SKM-1 (cell line): Measurements from ENCODE around the gene PRKCQ.
"Not testable (repeated sequence)": the region's sequence is repeated elsewhere in the genome, so short reads cannot be mapped to it uniquely, and the experiment has no call there.

Source experiments
- DNase-seq: peaks from one replicate; lab custom pipeline; 2025; ENCODE audit not compliant: unreplicated experiment; lab: John Stamatoyannopoulos, UW

Gene PRKCQ

DNA sequence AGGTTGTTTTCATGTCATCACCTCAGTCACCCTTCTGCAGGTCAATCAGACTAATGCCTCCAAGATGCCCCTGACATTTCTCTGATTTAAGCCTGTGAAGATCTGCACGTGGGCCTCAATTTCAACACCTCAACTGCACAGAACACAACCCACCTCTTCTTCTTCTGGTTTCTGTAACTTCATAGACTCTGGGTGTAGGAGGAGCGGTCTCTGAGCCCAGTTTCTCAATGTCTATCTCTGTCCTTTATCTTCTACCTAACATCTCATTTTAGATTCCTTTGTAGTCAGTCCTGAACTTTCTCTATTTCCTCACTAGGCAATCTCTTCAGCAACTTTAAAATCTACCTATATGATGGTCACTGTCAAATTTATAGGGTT is 85.6 kb downstream of the PRKCQ start:
- DNase-seq, result no peak

GRCh38 chr10:6493521-6494441 is 86.3 kb downstream of the PRKCQ start:
- no peak for DNase-seq

GRCh38 chr10:6492896-6493295 is 87.2 kb downstream of the PRKCQ start:
- no peak for DNase-seq

DNA sequence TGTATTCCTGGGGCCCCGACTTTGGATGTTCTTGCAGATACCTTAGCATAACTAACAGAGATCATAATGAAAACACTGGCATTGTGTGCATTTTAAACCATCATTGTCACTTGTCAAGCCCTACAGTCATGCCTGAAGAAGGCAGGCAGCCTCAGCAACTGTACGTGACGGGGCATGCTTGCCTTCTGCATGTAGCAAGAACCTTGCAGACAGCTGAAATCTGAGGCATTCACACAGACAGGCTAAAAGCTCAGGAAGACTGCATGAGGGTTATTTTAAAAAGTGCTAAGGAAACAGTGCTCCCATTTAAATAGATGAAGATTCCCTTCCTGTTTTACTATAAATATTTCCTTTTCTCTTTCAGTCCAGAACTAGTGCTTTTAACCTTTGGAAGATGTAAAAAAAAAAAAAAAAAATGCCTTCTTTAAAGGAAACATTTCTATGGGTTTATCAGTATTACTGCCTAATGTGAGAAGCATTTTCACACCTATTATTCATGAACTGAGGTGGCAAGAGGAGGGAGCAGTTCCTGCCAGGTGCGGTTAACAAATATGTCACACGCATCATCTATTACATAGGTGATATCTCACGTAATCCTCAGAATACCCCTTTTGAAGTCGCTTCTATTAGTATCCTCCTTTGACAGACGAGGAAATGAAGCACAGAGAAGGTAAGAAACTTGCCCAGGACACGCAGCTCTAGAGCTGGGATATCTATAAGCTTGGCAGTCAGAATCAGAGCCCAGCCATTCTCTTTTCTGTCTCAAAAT is 88.1 kb downstream of the PRKCQ start:
- no peak for DNase-seq

GRCh38 chr10:6490614-6491013 is 89.5 kb downstream of the PRKCQ start:
- no peak for DNase-seq

DNA sequence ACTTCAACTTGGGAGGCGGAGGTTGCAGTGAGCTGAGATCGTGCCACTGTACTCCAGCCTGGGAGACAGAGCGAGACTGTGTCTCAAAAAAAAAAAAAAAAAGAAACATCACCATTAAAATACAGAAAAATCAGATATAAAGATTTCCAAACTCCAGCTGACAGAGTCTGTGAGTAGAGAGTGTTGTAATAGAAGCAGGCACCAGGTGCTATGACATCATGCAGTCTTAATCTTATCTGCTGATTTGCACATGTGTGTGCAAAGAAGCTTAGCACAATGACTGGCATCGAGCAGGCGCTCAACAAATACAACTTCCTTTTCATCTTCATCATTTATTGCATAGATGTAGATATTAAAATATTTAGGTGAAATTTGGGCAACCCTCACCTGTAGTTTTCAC is 92.2 kb downstream of the PRKCQ start:
- DNase-seq, result no peak

DNA sequence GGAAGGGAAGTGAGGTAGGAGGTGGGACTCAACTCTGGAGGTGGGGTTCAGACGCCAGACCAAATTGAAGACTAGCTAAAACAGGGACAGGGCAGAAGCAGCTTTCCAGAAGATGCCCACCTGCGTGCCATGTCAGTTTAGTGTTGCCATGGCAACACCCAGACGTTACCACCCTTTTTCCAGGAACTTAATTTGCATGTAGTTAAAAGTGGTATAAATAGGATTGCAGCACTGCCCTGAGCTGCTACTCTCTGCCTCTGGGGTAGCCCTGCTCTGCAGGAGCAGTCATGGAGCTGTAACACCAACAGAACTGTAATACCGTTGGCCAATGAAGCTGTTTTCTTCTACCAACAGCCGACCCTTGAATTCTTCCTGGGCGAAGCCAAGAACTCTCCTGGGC is 93.8 kb downstream of the PRKCQ start:
- DNase-seq, result no peak

GRCh38 chr10:6482737-6483357 is 97.2 kb downstream of the PRKCQ start:
- no peak for DNase-seq

- no peak for DNase-seq
These were observed 101.4 kb downstream of the PRKCQ start for GRCh38 chr10:6478722-6479121.

- no peak for DNase-seq
These were observed 103.1 kb downstream of the PRKCQ start for GRCh38 chr10:6476989-6477388.

DNA sequence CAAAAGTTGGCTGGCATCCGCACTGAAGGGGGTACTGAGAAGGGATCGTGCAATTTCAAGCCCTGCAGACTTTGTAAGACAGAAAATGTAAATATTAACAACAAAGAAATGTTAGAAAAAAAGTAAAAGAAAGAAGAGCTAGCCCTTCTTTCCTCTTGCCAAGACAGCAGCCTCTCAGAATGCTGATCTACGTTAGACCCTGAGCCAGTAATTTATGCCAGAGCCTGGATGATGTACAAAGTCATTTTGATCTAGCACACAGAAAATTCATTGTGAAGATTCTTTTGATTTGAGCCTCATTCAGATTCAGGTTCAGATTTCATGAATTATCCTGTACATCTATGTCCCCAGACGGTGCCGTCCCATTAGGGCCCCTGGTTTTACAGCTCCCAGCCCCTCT is 105.2 kb downstream of the PRKCQ start:
- DNase-seq, result no peak

DNA sequence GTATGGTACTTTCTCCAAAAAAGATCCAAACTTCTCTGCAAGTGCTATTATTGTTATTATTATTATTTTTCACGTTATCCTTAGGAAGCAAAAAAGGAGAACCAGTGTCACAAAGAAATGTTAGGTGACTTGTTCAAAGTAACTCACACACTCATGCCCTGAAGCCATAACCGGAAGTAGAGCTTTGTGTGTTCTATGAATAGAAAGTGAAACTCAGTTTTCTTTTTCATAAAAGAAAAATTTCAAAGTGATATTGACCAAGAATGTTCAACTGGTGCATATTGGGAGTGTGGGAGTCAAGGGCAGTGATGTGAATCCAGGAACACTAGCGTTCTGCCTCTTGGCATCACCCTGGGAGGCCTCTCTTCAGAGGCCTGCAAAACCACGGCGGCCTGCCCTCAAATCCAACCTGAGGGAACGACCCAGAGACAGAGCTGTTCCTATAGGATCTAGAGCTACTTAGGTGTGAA is 106.1 kb downstream of the PRKCQ start:
- DNase-seq, result no peak

GRCh38 chr10:6473430-6473829 is 106.6 kb downstream of the PRKCQ start:
- peak; percentile 29 for DNase-seq

DNA sequence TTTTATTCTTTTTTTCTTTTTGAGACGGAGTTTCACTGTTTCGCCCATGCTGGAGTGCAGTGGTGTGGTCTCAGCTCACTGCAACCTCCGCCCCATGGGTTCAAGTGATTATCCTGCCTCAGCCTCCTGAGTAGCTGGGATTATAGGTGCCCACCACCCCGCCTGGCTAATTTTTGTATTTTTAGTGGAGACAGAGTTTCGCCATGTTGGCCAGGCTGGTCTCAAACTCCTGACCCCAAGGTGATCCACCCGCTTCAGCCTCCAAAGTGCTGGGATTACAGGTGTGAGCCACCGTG is 107.4 kb downstream of the PRKCQ start:
- not testable (repeated sequence) for DNase-seq

DNA sequence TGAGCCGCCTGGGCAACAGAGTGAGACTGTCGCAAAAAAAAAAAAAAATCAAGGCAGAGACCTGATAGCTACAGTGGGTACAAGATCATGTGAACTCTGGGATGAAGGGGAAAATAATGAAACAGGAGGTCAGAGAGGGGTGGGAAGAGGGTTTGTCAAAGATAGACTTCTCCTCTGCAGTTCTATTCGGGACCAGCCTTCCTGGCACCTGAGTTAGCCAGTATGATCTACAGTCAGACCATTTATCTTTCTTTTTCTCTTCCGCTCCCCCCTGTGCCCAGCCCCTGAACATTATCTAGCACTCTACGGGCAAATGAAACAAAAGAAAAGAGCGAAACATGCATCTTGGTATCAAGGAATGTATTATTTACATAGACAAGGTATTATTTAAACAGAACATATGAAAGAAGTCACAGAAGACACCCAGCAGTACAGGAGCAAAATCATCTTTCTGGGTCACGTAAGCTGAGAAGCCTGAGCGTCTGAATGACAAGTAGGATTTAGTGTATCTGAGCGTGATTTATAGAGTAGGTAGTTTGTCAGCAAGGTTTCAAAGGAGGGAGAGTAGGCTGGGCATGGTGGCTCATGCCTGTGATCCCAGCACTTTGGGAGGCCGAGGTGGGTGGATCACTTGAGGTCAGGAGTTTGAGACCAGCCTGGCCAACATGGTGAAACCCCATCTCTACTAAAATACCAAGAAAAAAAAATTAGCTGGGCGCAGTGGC is 109.0 kb downstream of the PRKCQ start:
- DNase-seq, result no peak

DNA sequence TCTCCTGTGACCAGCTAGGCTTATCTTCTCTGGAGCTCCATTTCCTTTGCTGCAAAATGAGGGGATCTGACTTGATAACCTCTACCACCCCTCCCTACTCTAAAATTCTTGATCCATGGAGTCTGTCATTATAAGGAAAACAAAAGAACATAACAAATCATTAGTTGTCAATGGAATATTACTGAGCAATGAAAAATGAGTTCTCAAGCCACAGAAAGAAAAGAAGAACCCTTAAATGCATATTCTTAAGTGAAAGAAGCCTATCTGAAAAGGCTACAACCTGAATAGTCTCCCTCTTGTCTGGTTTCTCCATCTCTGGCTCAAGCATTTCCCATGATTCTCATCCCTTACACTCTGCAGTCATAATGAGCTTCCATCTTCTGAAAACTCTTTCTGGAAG is 110.4 kb downstream of the PRKCQ start:
- no peak for DNase-seq

DNA sequence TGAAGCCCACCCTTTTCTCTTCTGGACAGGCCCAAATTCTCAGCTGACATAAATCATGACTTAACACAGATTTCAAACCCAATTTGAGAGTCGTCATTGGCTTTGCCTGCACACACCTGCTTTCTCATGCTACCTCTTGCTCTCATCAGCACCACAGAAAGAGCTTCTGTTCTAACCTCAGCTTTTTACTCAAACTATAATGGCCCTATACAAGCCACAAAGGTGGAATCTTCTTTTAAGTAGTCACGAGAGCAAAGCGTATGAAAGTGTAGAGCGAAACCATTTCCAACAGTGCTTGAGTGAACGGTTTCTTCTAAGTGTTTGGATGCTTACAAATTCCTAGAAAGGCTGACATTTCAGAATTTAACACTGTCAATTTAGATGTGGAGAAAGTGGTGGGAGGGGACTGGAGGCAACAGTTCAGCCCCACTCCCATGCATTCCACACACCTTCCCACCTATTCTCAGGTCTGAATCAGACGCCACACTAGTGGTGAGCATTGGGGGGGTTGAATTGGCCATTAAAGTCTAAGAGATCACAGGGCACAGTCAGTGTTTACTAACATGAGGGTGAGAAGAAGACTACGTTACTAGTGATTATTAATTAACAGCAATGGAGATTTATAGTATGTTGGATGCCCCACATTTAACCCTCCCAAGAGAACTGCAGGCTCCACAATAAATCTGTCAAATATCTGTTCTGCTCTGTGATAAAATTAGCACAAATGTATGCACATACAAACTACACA is 114.0 kb downstream of the PRKCQ start:
- DNase-seq, result no peak

DNA sequence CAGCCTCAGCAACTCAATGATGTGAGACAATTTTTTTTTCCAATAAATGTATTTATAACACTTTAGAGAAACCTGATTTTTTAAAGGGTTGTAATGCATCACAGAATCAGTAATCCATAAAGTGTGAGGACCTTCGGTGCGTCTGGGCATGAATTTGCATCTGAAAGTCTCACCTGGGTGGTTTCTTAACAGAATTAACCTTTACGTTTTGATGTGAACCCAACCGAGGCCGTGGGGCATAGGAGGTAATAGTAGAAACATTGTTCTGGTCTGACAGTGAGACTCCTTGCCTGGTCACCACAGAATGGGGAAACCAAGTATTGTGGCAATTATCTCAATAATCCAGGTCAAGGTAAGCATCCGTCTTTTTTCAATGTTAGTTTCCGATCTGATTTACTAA is 114.6 kb downstream of the PRKCQ start:
- no peak for DNase-seq

- no peak for DNase-seq
These were observed 115.1 kb downstream of the PRKCQ start for GRCh38 chr10:6464862-6465430.

GRCh38 chr10:6463366-6463765 is 116.7 kb downstream of the PRKCQ start:
- DNase-seq, result no peak
